GM21528 (cell line): ENCODE measurements around the gene RBMX2.
"Not testable (repeated sequence)": the region's sequence is repeated elsewhere in the genome, so short reads cannot be mapped to it uniquely, and the experiment has no call there.

Experiments used
- ATAC-seq: cut with Tn5 transposase; IDR thresholded peaks from one replicate; pipeline ENCODE4 v1.9.1; 2021; ENCODE audit warnings: mild to moderate bottlenecking, moderate library complexity; ENCODE audit not compliant: unreplicated experiment, low FRiP score

Gene RBMX2, protein sequence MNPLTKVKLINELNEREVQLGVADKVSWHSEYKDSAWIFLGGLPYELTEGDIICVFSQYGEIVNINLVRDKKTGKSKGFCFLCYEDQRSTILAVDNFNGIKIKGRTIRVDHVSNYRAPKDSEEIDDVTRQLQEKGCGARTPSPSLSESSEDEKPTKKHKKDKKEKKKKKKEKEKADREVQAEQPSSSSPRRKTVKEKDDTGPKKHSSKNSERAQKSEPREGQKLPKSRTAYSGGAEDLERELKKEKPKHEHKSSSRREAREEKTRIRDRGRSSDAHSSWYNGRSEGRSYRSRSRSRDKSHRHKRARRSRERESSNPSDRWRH

DNA sequence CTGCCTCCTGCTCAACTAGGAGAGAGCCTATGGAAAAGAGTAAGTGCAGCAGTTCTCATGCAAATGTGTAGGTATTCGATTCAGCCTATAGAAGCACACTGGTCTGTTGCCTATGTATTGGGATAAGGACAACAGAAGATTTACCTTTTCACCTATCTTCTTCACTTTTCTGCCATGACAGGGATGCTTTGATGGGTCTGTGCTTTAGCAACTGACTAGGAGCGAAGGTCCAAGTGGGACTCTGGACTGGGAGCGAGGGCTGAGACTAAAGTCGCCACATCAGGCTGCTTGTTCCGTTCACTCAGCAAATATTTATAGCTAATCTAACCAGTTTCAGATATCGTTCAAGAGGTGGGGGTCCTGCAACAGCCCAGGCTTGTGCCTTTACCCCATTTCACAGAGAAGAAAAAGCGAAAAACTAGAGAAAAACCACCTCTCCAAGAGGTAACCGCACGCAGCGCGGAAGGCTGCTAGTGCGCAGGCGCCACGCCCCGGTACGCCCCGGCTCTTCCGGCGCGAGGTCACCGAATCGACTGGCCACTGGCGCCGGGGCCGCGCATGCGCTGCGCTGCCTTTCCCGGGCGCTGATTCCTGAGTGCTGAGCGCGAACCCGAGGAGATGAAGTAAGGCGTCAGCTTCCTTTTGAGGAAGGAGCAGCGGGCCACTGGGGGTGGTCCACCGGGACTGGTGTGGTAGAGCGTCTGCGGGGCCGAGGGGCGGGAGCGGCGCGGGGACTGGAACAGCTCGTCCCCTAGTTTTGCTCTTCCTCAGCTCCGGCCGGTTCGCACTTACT is at the start of gene RBMX2:
Gene RBMX2 (plus strand): TSS at position 573 of the 793 bp plus-strand sequence. CDS start 46 bp downstream, at position 619.
- ATAC-seq: peak; percentile 96

GRCh38 chrX:130352050-130352449 is 49.7 kb upstream of the RBMX2 start:
- ATAC-seq: not testable (repeated sequence)

- ATAC-seq: no peak
Observed at GRCh38 chrX:130376077-130376476, 25.7 kb upstream of the RBMX2 start.

GRCh38 chrX:130378024-130378669 is 23.6 kb upstream of the RBMX2 start:
- ATAC-seq: no peak

DNA sequence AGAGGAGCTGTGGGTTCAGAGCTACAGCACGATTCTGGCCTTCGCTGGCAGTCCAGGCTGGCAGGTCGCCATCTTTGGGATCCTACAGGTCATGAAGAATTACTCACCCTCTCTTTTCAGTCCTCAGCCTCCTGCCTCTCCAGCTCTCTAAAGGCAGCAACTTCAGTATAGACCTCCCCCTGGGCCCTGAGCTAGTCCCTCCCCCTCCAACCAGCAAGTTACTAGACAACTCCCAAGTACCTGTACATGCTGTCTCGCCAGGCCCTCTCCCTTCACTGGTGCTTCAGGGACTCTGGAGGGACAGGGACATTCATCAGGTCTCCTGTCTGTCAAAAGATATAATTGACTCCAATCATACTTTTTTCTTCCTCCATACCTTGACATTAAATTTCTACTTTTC is 16.3 kb upstream of the RBMX2 start, which contains the start of gene GPR119:
Gene GPR119 (minus strand): TSS at position 155 of the 400 bp plus-strand sequence. CDS start 227 bp downstream, outside the sequence.
- no peak for ATAC-seq

DNA sequence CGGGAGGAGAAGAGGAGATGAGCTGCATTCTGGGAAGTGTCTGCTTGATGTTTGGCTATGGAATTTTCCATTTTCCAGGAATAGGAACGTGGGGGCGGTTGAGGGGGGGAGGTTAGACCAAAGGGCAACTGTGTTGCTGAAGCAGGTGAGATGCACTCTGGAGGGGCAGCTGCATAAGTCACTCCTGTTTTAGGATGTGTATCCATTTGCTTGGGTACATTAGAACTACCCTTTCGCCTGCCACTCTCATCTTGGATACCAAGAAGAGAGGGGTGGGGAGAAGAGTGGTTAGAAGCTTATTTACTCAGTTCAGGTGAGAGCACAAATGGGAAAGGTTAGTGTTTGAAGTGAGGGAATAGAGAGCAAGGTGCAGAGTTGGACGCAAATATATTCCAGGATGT is 15.4 kb upstream of the RBMX2 start:
- no peak for ATAC-seq

DNA sequence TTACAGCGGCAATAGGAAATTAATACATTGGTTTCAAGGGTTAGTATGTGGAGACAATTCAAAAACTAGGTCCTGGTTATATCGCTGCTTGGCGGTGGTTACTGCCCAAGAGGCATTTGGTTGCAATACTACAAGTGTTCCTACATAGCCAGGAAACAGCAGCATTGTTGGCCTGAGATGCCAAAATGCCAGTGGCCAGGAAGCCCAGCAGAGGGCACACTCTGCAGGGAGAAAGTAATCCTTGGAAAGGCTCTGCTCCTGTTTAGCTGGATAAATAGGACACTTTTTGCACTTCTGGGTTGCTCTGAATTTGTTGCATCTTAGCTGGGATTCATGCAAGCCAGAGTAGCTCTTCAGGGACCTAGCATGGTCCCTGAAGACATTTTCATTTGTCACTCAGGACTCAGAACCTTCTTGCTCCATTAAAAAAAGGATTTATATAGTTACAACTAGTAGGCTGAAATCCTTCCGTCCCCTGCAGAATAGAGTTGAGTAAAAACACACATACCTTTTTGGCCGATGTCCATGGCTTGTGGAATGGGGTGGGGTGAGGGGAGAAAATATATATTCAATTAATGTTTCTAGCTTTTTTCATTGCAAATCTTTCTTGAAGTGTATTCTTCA is 8.2 kb upstream of the RBMX2 start:
- no peak for ATAC-seq

GRCh38 chrX:130395341-130395740 is 6.4 kb upstream of the RBMX2 start:
- ATAC-seq: no peak

GRCh38 chrX:130402208-130402684 is 459 bp downstream of the RBMX2 start:
- ATAC-seq: no peak

DNA sequence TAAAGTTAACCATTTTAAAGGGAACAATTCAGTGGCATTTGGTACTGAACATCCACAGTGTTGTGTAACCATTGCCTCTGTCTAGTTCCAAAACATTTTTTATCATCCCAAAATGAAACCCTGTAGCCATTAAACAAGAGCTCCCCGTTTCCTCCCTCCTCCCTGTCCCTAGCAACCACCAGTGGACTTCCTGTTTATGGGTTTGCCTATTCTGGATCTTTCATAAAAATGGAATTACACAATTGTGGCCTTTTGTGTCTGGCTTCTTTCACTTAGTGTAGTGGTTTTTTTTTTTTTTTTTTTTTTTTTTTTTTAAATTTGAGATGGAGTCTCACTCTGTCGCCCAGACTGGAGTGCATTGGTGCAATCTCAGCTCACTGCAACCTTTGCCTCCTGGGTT is 11.6 kb downstream of the RBMX2 start:
- no peak for ATAC-seq

- no peak for ATAC-seq
Observed at GRCh38 chrX:130414800-130415199, 13.0 kb downstream of the RBMX2 start.

- ATAC-seq: no peak
Observed at GRCh38 chrX:130415201-130415600, 13.4 kb downstream of the RBMX2 start.

- no peak for ATAC-seq
Observed at GRCh38 chrX:130416785-130417184, 15.0 kb downstream of the RBMX2 start.

DNA sequence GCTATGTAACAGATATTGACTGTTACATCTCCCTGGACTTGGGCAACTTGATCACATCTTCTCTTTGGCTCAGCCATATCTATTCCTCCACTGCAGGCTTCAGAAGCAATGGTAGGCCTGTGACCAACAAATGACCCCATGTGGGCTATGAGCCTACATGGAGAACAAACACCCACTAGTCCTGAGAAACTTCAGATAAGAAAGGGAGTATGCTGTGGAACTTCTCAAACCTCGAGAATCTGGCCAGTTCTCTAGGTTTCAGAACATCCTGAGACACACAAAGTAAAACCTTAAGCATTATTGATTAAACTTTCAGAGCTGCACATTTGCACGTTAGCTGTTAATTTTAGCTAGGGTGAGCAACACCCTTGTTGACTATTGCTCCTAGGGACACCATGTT is 16.3 kb downstream of the RBMX2 start:
- no peak for ATAC-seq

DNA sequence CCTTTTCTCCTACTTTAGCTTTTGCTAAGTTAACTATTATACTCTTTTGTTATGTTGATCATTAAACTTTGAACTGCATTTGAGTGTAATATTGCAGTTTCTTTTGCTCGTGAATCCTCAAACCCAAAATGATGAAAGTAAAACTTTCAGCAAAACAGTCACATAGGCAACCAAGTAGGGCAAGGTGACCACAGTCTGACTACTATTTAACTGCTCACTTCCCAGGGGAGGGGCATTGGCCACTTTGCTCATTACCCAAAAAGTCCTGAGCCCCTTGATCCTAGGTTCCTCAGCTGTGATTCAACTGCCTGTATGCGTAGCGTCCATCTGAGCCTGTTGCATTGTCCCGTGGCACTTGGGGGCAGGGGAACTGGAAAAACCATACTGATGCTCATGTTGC is 17.0 kb downstream of the RBMX2 start:
- ATAC-seq: no peak

DNA sequence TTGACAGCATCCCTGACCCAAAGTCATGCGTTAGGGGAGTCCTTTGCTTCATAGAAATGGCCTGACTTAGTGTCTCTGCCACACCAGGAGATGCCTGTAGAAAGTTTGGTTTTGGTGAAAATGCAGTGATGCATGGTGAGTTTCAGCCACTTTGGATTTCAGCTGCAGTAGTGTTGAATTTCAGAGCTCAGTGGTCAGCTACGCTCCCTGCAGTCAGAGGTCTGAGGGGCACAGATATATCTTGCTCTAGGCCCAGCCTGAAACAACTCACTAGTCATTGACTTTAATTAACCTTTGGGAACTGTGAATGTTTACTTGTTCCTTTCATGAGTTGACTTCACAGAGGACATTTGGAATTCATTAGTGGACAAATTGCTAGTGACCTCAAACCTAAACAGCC is 17.5 kb downstream of the RBMX2 start:
- ATAC-seq: no peak

GRCh38 chrX:130426531-130426930 is 24.7 kb downstream of the RBMX2 start:
- ATAC-seq: no peak

GRCh38 chrX:130429236-130429635 is 27.4 kb downstream of the RBMX2 start:
- ATAC-seq: not testable (repeated sequence)

DNA sequence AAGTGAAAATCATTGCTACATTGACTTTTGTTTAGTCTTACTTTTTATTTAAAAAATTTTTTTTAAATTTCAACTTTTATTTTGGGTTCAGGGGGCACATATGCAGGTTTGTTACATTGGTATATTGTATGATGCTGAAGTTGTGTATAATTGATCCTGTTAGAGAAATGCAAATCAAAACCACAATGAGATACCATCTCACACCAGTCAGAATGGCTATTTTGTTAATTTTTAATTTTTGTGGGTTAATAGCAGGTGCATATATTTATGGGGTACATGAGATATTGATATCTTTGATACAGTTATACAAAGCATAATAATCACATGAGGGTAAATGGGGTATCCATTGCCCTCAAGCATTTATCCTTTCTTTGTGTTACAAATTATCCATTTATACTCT is 34.1 kb downstream of the RBMX2 start:
- no peak for ATAC-seq

DNA sequence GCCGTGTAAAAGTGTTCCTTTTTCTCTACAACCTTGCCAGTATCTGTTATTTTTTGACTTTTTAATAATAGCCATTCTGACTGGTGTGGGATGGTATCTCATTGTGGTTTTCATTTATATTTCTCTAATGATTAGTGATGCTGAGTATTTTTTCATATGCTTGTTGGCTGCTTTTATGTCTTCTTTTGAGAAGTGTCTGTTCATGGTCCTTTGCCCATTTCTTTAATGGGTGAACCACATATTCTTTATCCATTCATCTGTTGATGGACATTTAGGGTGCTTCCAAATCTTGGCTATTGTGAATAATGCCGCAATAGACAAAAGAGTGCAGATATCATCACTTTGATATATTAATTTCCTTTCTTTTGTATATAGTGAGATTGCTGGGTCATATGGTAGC is 36.2 kb downstream of the RBMX2 start:
- ATAC-seq: not testable (repeated sequence)

DNA sequence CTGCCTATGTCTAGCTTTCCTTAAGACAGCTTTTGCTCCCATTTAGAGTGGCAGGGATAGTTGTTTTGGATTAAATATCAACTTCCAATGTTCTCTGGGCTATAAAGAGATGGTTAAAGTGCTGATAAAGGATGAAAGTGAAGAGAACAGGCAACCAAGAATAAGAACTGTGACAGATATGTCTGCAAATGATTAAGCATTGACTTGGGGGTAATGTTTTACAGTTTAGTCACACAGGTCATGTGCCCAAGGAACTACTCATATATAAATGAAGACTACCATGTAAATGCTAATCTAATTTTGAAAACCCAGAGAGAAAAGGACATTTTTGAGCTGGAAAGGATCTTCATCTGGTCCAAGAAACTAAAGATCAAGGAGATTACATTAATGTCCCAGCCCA is 42.1 kb downstream of the RBMX2 start:
- no peak for ATAC-seq
